GM21723 (cell line): ENCODE results near the gene CBY2.
"Not testable (repeated sequence)": the region's sequence is repeated elsewhere in the genome, so short reads cannot be mapped to it uniquely, and the experiment has no call there.

ENCODE experiments used
- ATAC-seq: cut with Tn5 transposase; IDR thresholded peaks from one replicate; pipeline ENCODE4 v1.9.1; 2021; ENCODE audit warnings: mild to moderate bottlenecking, moderate library complexity; ENCODE audit not compliant: unreplicated experiment

The CBY2 gene

DNA sequence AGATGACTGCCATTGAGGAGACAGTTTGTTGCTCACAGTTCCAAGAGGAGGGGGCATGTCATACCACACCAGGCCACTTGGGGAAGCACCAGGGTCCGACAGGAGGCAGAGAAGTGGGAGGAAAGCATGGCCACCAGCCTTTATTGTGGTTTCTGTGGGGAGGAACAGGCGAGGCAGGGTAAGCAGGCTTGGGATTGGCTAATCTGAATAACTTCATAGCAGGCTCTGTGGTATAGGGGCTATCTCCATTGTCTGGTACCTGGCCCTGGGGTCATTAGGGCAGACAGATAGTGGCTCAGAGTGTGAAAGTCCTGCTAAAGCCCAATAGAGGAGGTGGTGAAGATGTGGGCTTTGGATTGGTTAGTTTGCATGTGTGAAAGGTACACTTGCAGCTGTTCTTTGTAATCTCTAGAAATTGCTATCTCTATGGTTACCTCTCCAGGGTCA is 35.5 kb downstream of the CBY2 start:
- no peak for ATAC-seq

DNA sequence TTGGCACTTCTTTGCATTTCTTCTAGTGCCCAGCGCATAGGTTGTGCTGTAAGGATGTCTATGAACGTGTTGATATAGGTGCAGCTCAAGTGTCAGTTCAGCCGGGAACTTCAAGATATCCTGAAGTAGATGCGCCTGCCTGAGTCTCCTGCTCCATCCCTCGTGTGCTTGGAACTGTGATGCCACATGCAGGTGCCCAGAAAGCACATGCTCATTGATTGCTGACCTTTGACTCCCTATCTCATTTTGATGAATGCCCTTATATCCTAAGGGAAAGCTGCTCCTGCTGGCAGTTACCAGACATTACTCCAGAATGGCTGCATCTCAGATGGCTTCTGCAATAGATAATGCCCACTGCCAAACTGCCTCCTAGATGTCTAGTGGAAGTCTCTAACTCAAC is 40.9 kb downstream of the CBY2 start:
- ATAC-seq: no peak

GRCh38 chr13:45744979-45745378 is 42.9 kb downstream of the CBY2 start:
- ATAC-seq: no peak

DNA sequence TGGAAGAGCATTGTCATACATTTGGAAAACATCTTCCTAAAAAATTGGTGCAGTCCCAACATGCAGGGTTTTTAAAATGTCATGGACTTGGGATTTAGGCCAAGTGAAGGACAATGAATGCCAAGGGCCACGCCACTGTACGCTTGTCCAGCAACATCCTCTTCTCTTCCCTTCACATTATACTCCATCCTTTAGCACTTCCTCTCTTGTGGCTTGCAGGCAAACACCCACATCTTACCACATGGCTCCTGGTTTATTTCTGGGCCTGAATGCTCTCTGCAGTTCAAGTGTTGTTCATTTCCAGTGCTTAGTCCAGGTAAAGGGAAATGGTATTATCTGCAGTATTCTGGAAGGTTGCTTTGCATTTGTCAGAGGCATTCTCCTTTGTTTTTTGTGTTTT is 45.0 kb downstream of the CBY2 start:
- ATAC-seq: no peak

GRCh38 chr13:45748941-45749759 is 47.0 kb downstream of the CBY2 start:
- ATAC-seq: no peak

GRCh38 chr13:45750566-45750965 is 48.4 kb downstream of the CBY2 start:
- no peak for ATAC-seq

- ATAC-seq: no peak
Measured at GRCh38 chr13:45751885-45752284, 49.8 kb downstream of the CBY2 start.

GRCh38 chr13:45752510-45752909 is 50.4 kb downstream of the CBY2 start:
- no peak for ATAC-seq

DNA sequence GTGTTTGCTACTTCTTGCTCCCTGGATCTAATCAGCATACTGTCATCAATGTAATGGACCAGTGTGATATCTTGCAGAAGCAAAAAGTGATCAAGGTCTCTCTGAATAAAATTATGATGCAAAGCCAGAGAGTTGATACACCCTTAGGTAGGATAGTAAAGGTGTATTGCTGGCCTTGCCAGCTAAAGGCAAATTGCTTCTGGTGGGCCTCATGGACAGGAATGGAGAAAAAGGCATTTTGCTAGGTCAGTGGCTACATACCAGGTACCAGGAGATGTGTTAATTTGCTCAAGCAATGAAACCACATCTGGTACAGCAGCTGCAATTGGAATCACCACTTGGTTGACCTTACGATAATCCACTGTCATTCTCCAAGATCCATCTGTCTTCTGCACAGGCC is 54.4 kb downstream of the CBY2 start:
- ATAC-seq: not testable (repeated sequence)

DNA sequence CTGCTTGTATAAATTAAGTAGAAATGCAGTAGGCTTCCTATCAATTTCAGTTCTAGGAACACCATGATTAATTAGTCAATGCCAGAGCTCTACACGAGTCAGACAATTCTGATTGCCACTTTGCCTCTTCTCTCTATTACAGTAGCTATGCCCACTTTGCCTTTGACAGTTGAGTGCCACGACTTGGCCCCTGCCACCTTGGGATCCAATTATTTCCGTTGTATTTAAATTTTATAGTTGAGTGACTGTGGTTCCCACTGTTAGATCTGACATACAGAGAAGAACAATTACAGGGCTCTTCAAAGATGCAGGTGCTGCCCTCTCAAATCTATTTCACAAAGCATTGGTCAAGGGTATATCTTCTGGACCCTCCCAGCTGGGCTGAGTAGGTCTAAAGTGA is 55.5 kb downstream of the CBY2 start:
- not testable (repeated sequence) for ATAC-seq

DNA sequence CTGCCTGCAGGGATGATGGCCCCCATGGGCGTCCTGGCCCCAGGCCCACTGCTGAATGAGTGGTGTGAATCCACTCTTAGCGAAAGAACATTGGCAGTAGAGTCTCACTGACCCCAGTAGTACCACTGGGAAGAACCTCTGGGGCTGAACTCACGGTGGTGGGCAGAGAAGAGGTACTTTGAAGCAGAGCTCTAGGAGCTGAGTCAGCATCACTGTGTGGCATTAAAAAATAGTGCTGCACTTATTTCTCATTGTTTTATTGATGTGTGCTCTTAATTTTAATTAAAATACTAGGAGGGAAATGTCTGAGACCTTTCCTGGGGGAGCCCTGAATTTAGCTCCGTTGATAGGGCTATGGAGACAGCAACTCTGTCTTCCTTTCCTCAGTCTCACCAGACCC is 61.3 kb downstream of the CBY2 start:
- no peak for ATAC-seq
